Measurements from ENCODE around the gene PTTG1IP2.

Gene PTTG1IP2

GRCh38 chr7:90551036-90551435, 81.6 kb downstream of the PTTG1IP2 start:
- no peak overlapping the region for H3K4me3 ChIP-seq (ENCODE audit: low read depth, low read length)
- no peak for TF ChIP-seq CTCF (IDR thresholded peaks at IDR 0.05; ENCODE audit: low read depth, low read length)
- H3K36me3 ChIP-seq = no peaks in the 10 kb centered on the region
- H3K27me3 ChIP-seq = no peaks in the 10 kb centered on the region
- no peaks in the 10 kb centered on the region for H3K9me3 ChIP-seq
- no peak for DNase-seq
- H3K4me1 ChIP-seq = no peaks in the 10 kb centered on the region

- no peaks in the 10 kb centered on the region for H3K36me3 ChIP-seq
- no peaks in the 10 kb centered on the region for H3K9me3 ChIP-seq
- H3K27me3 ChIP-seq = no peaks in the 10 kb centered on the region
- DNase-seq = no peak
- no peak overlapping the region for H3K4me3 ChIP-seq (ENCODE audit: low read depth, low read length)
- H3K4me1 ChIP-seq = no peaks in the 10 kb centered on the region
- no peak for TF ChIP-seq CTCF (IDR thresholded peaks at IDR 0.05; ENCODE audit: low read depth, low read length)
Measured at GRCh38 chr7:90552521-90552920, 83.1 kb downstream of the PTTG1IP2 start.

- DNase-seq = no peak
- no peaks in the 10 kb centered on the region for H3K9me3 ChIP-seq
Measured at GRCh38 chr7:90560730-90561129, 91.3 kb downstream of the PTTG1IP2 start.

More at GRCh38 chr7:90560730-90561129, 91.3 kb downstream of the PTTG1IP2 start:
- H3K36me3 ChIP-seq = no peaks in the 10 kb centered on the region
- no peak overlapping the region for H3K4me3 ChIP-seq (ENCODE audit: low read depth, low read length)
- no peak for TF ChIP-seq CTCF (IDR thresholded peaks at IDR 0.05; ENCODE audit: low read depth, low read length)
- no peaks in the 10 kb centered on the region for H3K27me3 ChIP-seq
- H3K4me1 ChIP-seq = no peaks in the 10 kb centered on the region

All from BE2C (cell line).